HG03066 (cell line): Measurements from ENCODE around the gene LRRC71.

Experiments
- ATAC-seq: cut with Tn5 transposase; IDR thresholded peaks from one replicate; pipeline ENCODE4 v1.9.1; 2021; ENCODE audit warnings: low read depth; ENCODE audit not compliant: unreplicated experiment

Gene LRRC71

GRCh38 chr1:156942176-156942575 is 21.7 kb downstream of the LRRC71 start:
- no peak for ATAC-seq

GRCh38 chr1:156942576-156942975 is 22.1 kb downstream of the LRRC71 start:
- ATAC-seq = no peak

GRCh38 chr1:156943756-156944155 is 23.3 kb downstream of the LRRC71 start:
- no peak for ATAC-seq

- ATAC-seq = no peak
These were observed 23.8 kb downstream of the LRRC71 start for GRCh38 chr1:156944268-156944667.

- no peak for ATAC-seq
These were observed 24.4 kb downstream of the LRRC71 start for GRCh38 chr1:156944848-156945247.

- ATAC-seq = no peak
These were observed 25.6 kb downstream of the LRRC71 start for GRCh38 chr1:156945881-156946661.

GRCh38 chr1:156947127-156947526 is 26.7 kb downstream of the LRRC71 start:
- no peak for ATAC-seq

- no peak for ATAC-seq
These were observed 27.5 kb downstream of the LRRC71 start for GRCh38 chr1:156947818-156948525.

GRCh38 chr1:156948708-156949107 is 28.3 kb downstream of the LRRC71 start:
- ATAC-seq = no peak

- no peak for ATAC-seq
These were observed 28.7 kb downstream of the LRRC71 start for GRCh38 chr1:156949127-156949526.

GRCh38 chr1:156951371-156951770 is 30.9 kb downstream of the LRRC71 start:
- no peak for ATAC-seq

- no peak for ATAC-seq
These were observed 33.1 kb downstream of the LRRC71 start for GRCh38 chr1:156953571-156953970.

- ATAC-seq = no peak
These were observed 35.9 kb downstream of the LRRC71 start for GRCh38 chr1:156956333-156956732.

GRCh38 chr1:156957634-156958033 is 37.2 kb downstream of the LRRC71 start:
- no peak for ATAC-seq

GRCh38 chr1:156958247-156958714 is 37.8 kb downstream of the LRRC71 start:
- ATAC-seq = no peak

GRCh38 chr1:156959414-156959813 is 39.0 kb downstream of the LRRC71 start:
- no peak for ATAC-seq

GRCh38 chr1:156959925-156960324 is 39.5 kb downstream of the LRRC71 start:
- no peak for ATAC-seq

GRCh38 chr1:156961709-156962108 is 41.3 kb downstream of the LRRC71 start:
- ATAC-seq = no peak

- no peak for ATAC-seq
These were observed 43.2 kb downstream of the LRRC71 start for GRCh38 chr1:156963621-156964020.

- ATAC-seq = no peak
These were observed 44.0 kb downstream of the LRRC71 start for GRCh38 chr1:156964441-156964840.

- ATAC-seq = no peak
These were observed 49.1 kb downstream of the LRRC71 start for GRCh38 chr1:156969496-156969895.

- ATAC-seq = no peak
These were observed 49.6 kb downstream of the LRRC71 start for GRCh38 chr1:156970017-156970416.
